Thyroid gland (tissue), 4 donors: Measurements from ENCODE around the gene KRT77. TPM values are rescaled to one million over a fixed set of nuclear protein-coding genes. Genes with fewer than 3 reads are reported as not detected.
A peak's percentile ranks its signal among the peaks of the same experiment; 100 is the strongest.

ENCODE experiments used
- DNase-seq, 2 donors: peaks; one replicate each; pipeline ENCODE4 v3.0.0-alpha.2; 2019
- H3K27ac ChIP-seq, 3 donors: fragments of 200-600 bp; sonication (generic); 1 replicate in 2 of 3; 2 replicates in 1 of 3; pipeline ENCODE4 v1.5.1; 2016 to 2019; ENCODE audit warnings: mild to moderate bottlenecking in 1 of 3, moderate library complexity in 1 of 3
- H3K27me3 ChIP-seq: fragments of 200-600 bp; sonication (generic); one replicate; pipeline ENCODE4 v1.5.1; 2019
- H3K36me3 ChIP-seq, 2 donors: fragments of 200-600 bp; sonication (generic); one replicate each; pipeline ENCODE4 v1.5.1; 2016 to 2019
- H3K4me1 ChIP-seq, 2 donors: fragments of 200-600 bp; sonication (generic); one replicate each; pipeline ENCODE4 v1.5.1; 2017 to 2019
- H3K4me3 ChIP-seq, 3 donors: fragments of 200-600 bp; sonication (generic); replicated peaks in 1 of 3; 1 replicate in 2 of 3; 2 replicates in 1 of 3; pipeline ENCODE4 v1.5.1; 2016; ENCODE audit warnings: mild to moderate bottlenecking in 1 of 3
- H3K9me3 ChIP-seq: fragments of 200-600 bp; sonication (generic); one replicate; pipeline ENCODE4 v1.5.1; 2017
- CTCF ChIP-seq, 6 experiments: fragments of 200-600 bp in 3 of 6; fragments of 450-650 bp in 3 of 6; sonication (generic) in 3 of 6; IDR thresholded peaks; one replicate each; pipeline ENCODE4 v1.5.1; 2016 to 2019; ENCODE audit warnings: antibody characterized with exemption in 6 of 6, mild to moderate bottlenecking in 2 of 6, inconsistent platforms in 1 of 6, moderate library complexity in 1 of 6
- POLR2A ChIP-seq, 2 donors: fragments of 450-650 bp; IDR thresholded peaks; one replicate each; pipeline ENCODE4 v1.6.1; 2017; ENCODE audit warnings: antibody characterized with exemption in 2 of 2, mild to moderate bottlenecking in 2 of 2, moderate library complexity in 1 of 2
- WGBS, 2 donors: methylation state at CpG; one replicate each; pipeline ENCODE4 v1.1.5; 2017; 5-methylcytosine and 5-hydroxymethylcytosine counted together
- intact Hi-C: fragments of 100-400 bp; cut with DNase I; formaldehyde crosslinking; loops from one replicate; pipeline ENCODE4 v1.15.1; 2023
- total RNA-seq, 4 donors: library from RNA; depleted of rRNA; stranded (reverse); fragments of >200 nt; gene quantifications; one replicate each; pipeline ENCODE4 v1.2.3, GENCODE V29; 2016

The KRT77 gene
- total RNA-seq, 4 donors from 2014 or later = not detected

GRCh38 chr12:52688481-52688880, 14.8 kb downstream of the KRT77 start:
- peaks cover 3 to 9% of the 10 kb centered on the region in 2 donors for H3K4me1 ChIP-seq
- H3K4me3 ChIP-seq = no peak overlapping the region
- H3K27ac ChIP-seq = no peak overlapping the region
- intact Hi-C loops = no loop called here
- no peaks in the 10 kb centered on the region for H3K36me3 ChIP-seq
- H3K27me3 ChIP-seq = no peaks in the 10 kb centered on the region
- 66 to 75% methylated on average over 2 of the region's 2 CpGs for WGBS, 2 donors
- no peaks in the 10 kb centered on the region for H3K9me3 ChIP-seq
- no peak for TF ChIP-seq CTCF (IDR thresholded peaks at IDR 0.05)
- no peak for DNase-seq

- Histone ChIP-seq H3K36me3 (no peaks in the 10 kb centered on the region), H3K27me3 (no peaks in the 10 kb centered on the region), H3K4me3 (no peak overlapping the region), H3K9me3 (no peaks in the 10 kb centered on the region), H3K4me1 (peaks cover 3 to 9% of the 10 kb centered on the region in 2 donors), H3K27ac (no peak overlapping the region)
- intact Hi-C loops = no loop called here
- DNase-seq = peak in 1 of 2 donors; percentile 5
- WGBS, 2 donors = 62 to 68% methylated on average over 8 of the region's 8 CpGs
- TF ChIP-seq POLR2A (IDR thresholded peaks at IDR 0.05) (no peak), CTCF (IDR thresholded peaks at IDR 0.05) (no peak)
These were observed 15.6 kb downstream of the KRT77 start for GRCh38 chr12:52687497-52688385.

GRCh38 chr12:52686756-52687487, 16.4 kb downstream of the KRT77 start:
- 82 to 83% methylated on average over 9 of the region's 9 CpGs for WGBS, 2 donors
- no peaks in the 10 kb centered on the region for H3K36me3 ChIP-seq
- no peak overlapping the region for H3K4me3 ChIP-seq
- H3K27ac ChIP-seq = no peak overlapping the region
- no peaks in the 10 kb centered on the region for H3K27me3 ChIP-seq
- H3K4me1 ChIP-seq = peaks cover 3 to 9% of the 10 kb centered on the region in 2 donors
- no peaks in the 10 kb centered on the region for H3K9me3 ChIP-seq
- DNase-seq = no peak
- intact Hi-C loops = no loop called here
- TF ChIP-seq POLR2A (IDR thresholded peaks at IDR 0.05) (no peak), CTCF (IDR thresholded peaks at IDR 0.05) (no peak)

GRCh38 chr12:52686063-52686462, 17.3 kb downstream of the KRT77 start:
- H3K4me3 ChIP-seq = no peak overlapping the region
- no peak overlapping the region for H3K27ac ChIP-seq
- no peak for TF ChIP-seq POLR2A (IDR thresholded peaks at IDR 0.05)
- TF ChIP-seq CTCF (IDR thresholded peaks at IDR 0.05) = no peak
- no peak for DNase-seq
- intact Hi-C loops = no loop called here
- whole genome bisulfite sequencing, 2 donors = 72 to 100% methylated on average over 3 of the region's 3 CpGs
- H3K36me3 ChIP-seq = no peaks in the 10 kb centered on the region
- H3K4me1 ChIP-seq = peaks cover 0 to 5% of the 10 kb centered on the region in 2 donors
- H3K27me3 ChIP-seq = no peaks in the 10 kb centered on the region
- H3K9me3 ChIP-seq = no peaks in the 10 kb centered on the region

- Histone ChIP-seq H3K36me3 (no peaks in the 10 kb centered on the region), H3K9me3 (no peaks in the 10 kb centered on the region), H3K4me1 (no peaks in the 10 kb centered on the region), H3K27ac (no peak overlapping the region), H3K4me3 (no peak overlapping the region), H3K27me3 (no peaks in the 10 kb centered on the region)
- TF ChIP-seq POLR2A (IDR thresholded peaks at IDR 0.05) = no peak
- TF ChIP-seq CTCF (IDR thresholded peaks at IDR 0.05) = no peak
- no peak for DNase-seq
- intact Hi-C loops = no loop called here
- whole genome bisulfite sequencing, 2 donors = 77 to 82% methylated on average over 5 to 6 of the region's 6 CpGs
These were observed 17.9 kb downstream of the KRT77 start for GRCh38 chr12:52685406-52685890.
